Psoas muscle (tissue), 8 donors: ENCODE data around the gene ORMDL3. TPM values are rescaled to one million over a fixed set of nuclear protein-coding genes. Genes with fewer than 3 reads are reported as not detected.

ENCODE experiments used
- ATAC-seq, 4 donors: fragments of 200-7000 bp; cut with Tn5 transposase; one replicate each; pipeline ENCODE4 v1.9.1; 2020; ENCODE audit warnings: moderate library complexity in 3 of 4, mild to moderate bottlenecking in 2 of 4
- DNase-seq, 2 donors: peaks; one replicate each; pipeline ENCODE4 v3.0.0-alpha.2; 2020
- H3K27ac ChIP-seq: fragments of 200-600 bp; one replicate; pipeline ENCODE4 v1.8.0; 2022
- H3K27me3 ChIP-seq, 3 donors: fragments of 200-600 bp in 1 of 3; one replicate each; pipeline versions ENCODE4 v1.6.1 to v1.8.0; 2013 to 2022; ENCODE audit warnings: low read length in 2 of 3, mild to moderate bottlenecking in 2 of 3, moderate library complexity in 1 of 3; ENCODE audit not compliant: insufficient read depth in 3 of 3
- H3K36me3 ChIP-seq, 2 donors: fragments of 200-600 bp in 1 of 2; one replicate each; pipeline versions ENCODE4 v1.6.1 to v1.8.0; 2013 to 2022; ENCODE audit warnings: low read depth in 1 of 2, mild to moderate bottlenecking in 1 of 2, moderate library complexity in 1 of 2; ENCODE audit not compliant: insufficient read depth in 1 of 2
- H3K4me1 ChIP-seq: fragments of 200-600 bp; one replicate; pipeline ENCODE4 v1.8.0; 2022
- H3K4me3 ChIP-seq: fragments of 200-600 bp; one replicate; pipeline ENCODE4 v1.8.0; 2022; ENCODE audit warnings: mild to moderate bottlenecking
- H3K9me3 ChIP-seq: fragments of 200-600 bp; one replicate; pipeline ENCODE4 v1.8.0; 2022
- CTCF ChIP-seq: fragments of 200-600 bp; IDR thresholded peaks from one replicate; pipeline ENCODE4 v1.8.0; 2022; ENCODE audit warnings: antibody characterized with exemption
- WGBS, 3 donors: extraction: QIAGEN DNeasy Blood & Tissue Kit; methylation state at CpG; one replicate each; pipeline versions ENCODE4 v1.1.6 to v1.1.7; 2013; 5-methylcytosine and 5-hydroxymethylcytosine counted together
- intact Hi-C, 2 donors: fragments of 100-400 bp; cut with DNase I; formaldehyde crosslinking; loops; one replicate each; pipeline versions ENCODE4 v1.11.0 to v1.14.2; 2022
- polyA plus RNA-seq, 3 donors: library from polyadenylated mRNA; stranded (reverse); fragments of 200-250 nt; gene quantifications; one replicate each; pipeline ENCODE4 v1.2.3, GENCODE V29; 2013
- total RNA-seq, 4 donors: library from RNA; stranded (reverse); fragmentation: NEBNext Ultra II Directional in 2 of 4; extraction: Animal tissue kit (Norgen Biotek cat#: 25700) in 2 of 4; gene quantifications; one replicate each; pipeline versions ENCODE4 v1.2.1 to v1.2.4, GENCODE V29; 2021 to 2023
- donor health status: healthy with polysubstance abuse.
- donor health status: DM: no; HTN: no; CAD: no; lungs with moderate emphysema.
- donor health status: Bipolar disorder and iron deficiency.
- donor health status: healthy.
- donor health status: DM: yes; HTN: yes; CAD: no.
- donor health status: DM: no; HTN: no; CAD: no.
- donor health status: DM: no; HTN: no; CAD: no.
- donor health status: DM: yes; HTN: yes; CAD: no.

Gene ORMDL3
- total and polyA plus RNA-seq, 7 donors, result 16.9 to 66.9 (median 22.7) TPM

- 39 to 51% (median 45%) methylated on average over 6 of the region's 6 CpGs for WGBS, 3 donors
- no peak for DNase-seq
- intact Hi-C loops, result no loop called here
- TF ChIP-seq CTCF, result peak; percentile 10
- no peaks in the 10 kb centered on the region for H3K9me3 ChIP-seq
- ATAC-seq, result peak in 2 of 4 donors; percentile 21 to 43
- H3K4me1 ChIP-seq, result peaks cover 3% of the 10 kb centered on the region
- no peaks in the 10 kb centered on the region for H3K36me3 ChIP-seq
- no peaks in the 10 kb centered on the region for H3K27me3 ChIP-seq
- no peak overlapping the region for H3K4me3 ChIP-seq
- peak overlapping the region; percentile 37 for H3K27ac ChIP-seq
Measured at GRCh38 chr17:39939588-39940419, 12.4 kb upstream of the ORMDL3 start.

- DNase-seq (no peak), ATAC-seq (no peak)
- H3K27me3 ChIP-seq, result no peaks in the 10 kb centered on the region
- H3K4me1 ChIP-seq, result peaks cover 7% of the 10 kb centered on the region
- no peak for TF ChIP-seq CTCF
- H3K4me3 ChIP-seq, result no peak overlapping the region
- no peak overlapping the region for H3K27ac ChIP-seq
- 91 to 92% (median 91%) methylated on average over 3 of the region's 3 CpGs for WGBS, 3 donors
- intact Hi-C loops, result no loop called here
- no peaks in the 10 kb centered on the region for H3K36me3 ChIP-seq
- H3K9me3 ChIP-seq, result no peaks in the 10 kb centered on the region
Measured at GRCh38 chr17:39939106-39939505, 11.7 kb upstream of the ORMDL3 start.

GRCh38 chr17:39938140-39938869, 10.9 kb upstream of the ORMDL3 start:
- H3K9me3 ChIP-seq, result no peaks in the 10 kb centered on the region
- 50 to 61% (median 50%) methylated on average over 8 of the region's 8 CpGs for WGBS, 3 donors
- no peak overlapping the region for H3K27ac ChIP-seq
- intact Hi-C loops, result no loop called here
- TF ChIP-seq CTCF, result no peak
- H3K4me3 ChIP-seq, result no peak overlapping the region
- peak in 3 of 4 donors; percentile 26 to 46 (median 41) for ATAC-seq
- peaks cover 12% of the 10 kb centered on the region for H3K4me1 ChIP-seq
- no peaks in the 10 kb centered on the region for H3K36me3 ChIP-seq
- no peaks in the 10 kb centered on the region for H3K27me3 ChIP-seq
- no peak for DNase-seq

- peaks cover 12% of the 10 kb centered on the region for H3K4me1 ChIP-seq
- H3K36me3 ChIP-seq, result no peaks in the 10 kb centered on the region
- H3K27me3 ChIP-seq, result no peaks in the 10 kb centered on the region
- H3K4me3 ChIP-seq, result no peak overlapping the region
- no peak overlapping the region for H3K27ac ChIP-seq
- 77 to 85% (median 82%) methylated on average over 3 of the region's 3 CpGs for WGBS, 3 donors
- TF ChIP-seq CTCF, result no peak
- DNase-seq, result no peak
- intact Hi-C loops, result no loop called here
- no peak for ATAC-seq
- H3K9me3 ChIP-seq, result no peaks in the 10 kb centered on the region
Measured at GRCh38 chr17:39937447-39937846, 10.0 kb upstream of the ORMDL3 start.
